GM19397 (cell line): ENCODE measurements around the gene SERPINE1.

Experiments
- ATAC-seq: cut with Tn5 transposase; IDR thresholded peaks from one replicate; pipeline ENCODE4 v1.9.1; 2021; ENCODE audit warnings: mild to moderate bottlenecking, moderate library complexity; ENCODE audit not compliant: unreplicated experiment

Gene SERPINE1

DNA sequence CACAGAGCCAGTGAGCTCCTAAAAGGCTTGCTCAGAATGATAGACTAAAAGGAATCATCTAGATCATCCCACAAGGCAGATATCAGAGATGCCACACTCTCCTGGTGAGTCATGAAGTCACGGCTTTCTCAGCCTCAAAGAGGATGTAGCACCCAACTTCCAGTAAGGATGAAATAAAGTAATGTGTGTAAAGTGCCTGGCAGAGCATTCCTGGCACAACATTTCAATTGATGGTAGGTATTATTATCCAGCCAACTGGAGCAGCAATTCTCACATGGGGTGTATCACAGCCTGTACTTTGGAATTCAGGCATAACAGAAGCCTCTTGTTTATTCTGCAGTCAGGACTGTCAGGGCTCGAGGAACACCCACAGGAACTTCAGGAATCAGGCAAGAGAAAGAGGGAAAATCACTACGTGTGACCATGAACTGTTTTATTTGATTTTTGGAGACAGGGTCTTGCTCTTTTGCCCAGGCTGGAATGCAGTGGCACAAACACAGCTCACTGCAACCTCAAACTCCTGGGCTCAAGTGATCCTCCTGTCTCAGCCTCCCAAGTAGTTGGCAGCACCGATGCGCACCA lies 58.4 kb downstream of the SERPINE1 start:
- no peak for ATAC-seq

DNA sequence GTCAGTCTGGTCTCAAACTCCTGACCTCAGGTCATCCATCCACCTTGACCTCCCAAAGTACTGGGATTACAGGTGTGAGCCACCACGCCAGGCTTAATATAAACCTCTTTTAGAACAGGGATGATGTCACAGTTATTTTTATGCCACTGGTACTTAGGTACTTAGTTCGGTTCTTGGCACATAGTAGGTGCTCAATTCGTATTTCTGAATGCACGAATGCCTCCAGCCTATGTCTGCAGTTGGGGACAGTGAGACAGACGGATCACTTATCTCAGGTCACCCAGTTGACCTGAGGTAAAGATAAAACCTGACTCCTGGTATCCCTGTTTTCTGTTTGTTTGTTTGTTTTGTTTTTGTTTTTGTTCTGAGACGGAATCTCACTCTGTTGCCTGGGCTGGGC lies 59.3 kb downstream of the SERPINE1 start:
- no peak for ATAC-seq

DNA sequence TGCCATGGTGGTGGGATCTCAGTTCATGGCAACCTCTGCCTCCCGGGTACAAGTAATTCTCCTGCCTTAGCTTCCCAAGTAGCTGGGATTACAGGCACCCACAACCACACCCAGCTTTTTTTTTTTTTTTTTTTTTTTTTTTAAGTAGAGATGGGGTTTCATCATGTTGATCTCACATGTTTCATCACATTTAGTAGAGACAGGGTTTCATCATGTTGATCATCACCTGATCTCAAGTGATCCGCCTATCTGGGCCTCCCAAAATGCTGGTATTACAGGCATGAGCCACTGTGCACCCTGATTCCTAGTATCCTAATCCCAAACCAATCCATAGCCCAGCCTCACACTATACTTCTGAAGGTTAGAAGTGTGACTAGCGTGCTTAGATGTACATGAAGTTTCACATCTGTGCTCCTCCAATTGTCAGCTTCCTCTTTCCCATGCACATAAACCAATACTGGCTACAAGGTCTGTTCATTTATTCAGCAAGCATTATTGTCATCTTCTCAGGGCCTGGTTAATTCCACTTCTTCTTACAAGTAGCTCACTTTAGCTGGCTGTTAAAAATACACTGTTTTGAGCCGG lies 60.0 kb downstream of the SERPINE1 start:
- no peak for ATAC-seq
